ENCODE measurements around the gene STEAP1B.

The STEAP1B gene

DNA sequence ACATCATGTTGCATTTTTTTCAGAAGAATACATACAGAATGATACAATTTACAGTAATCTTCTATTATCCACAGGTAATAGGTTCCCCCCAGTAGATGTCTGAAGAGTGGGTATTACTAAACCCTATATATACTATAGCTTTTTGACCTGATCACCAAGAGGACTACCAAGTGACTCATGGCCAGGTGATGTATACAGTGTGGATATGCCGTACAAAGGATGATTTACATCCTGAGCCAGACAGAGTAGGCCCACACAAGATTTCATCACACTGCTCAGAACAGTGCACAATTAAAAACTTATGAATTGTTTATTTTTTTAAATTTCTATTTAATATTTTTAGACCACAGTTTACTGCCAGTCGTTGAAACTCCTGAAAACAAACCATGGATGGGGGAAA lies 70.6 kb downstream of the STEAP1B start:
- no peak overlapping the region for H3K4me3 ChIP-seq
- H3K9me3 ChIP-seq (ENCODE audit: low read depth, low read length), result no peaks in the 10 kb centered on the region
- TF ChIP-seq FOXP2 (optimal IDR thresholded peaks at IDR 0.05; ENCODE audit: control extremely low read depth, extremely low read length, insufficient read depth), result no peak
- TF ChIP-seq EZH2 (IDR thresholded peaks at IDR 0.05), result no peak
- TF ChIP-seq POLR2AphosphoS5 (IDR thresholded peaks at IDR 0.05; ENCODE audit: borderline replicate concordance, low read depth, low read length), result no peak
- DNase-seq (ENCODE audit: low read depth, low spot score), result no peak
- no peak overlapping the region for H3K27ac ChIP-seq
- H3K36me3 ChIP-seq (ENCODE audit: insufficient read depth, low read length), result no peaks in the 10 kb centered on the region
- no peak overlapping the region for H3K9ac ChIP-seq (ENCODE audit: insufficient read length)

GRCh38 chr7:22427855-22428254 lies 72.1 kb downstream of the STEAP1B start:
- Histone ChIP-seq H3K9ac (ENCODE audit: insufficient read length) (no peak overlapping the region), H3K4me3 (no peak overlapping the region), H3K9me3 (ENCODE audit: low read depth, low read length) (no peaks in the 10 kb centered on the region), H3K27ac (no peak overlapping the region), H3K36me3 (ENCODE audit: insufficient read depth, low read length) (no peaks in the 10 kb centered on the region)
- no peak for DNase-seq (ENCODE audit: low read depth, low spot score)
- TF ChIP-seq FOXP2 (optimal IDR thresholded peaks at IDR 0.05; ENCODE audit: control extremely low read depth, extremely low read length, insufficient read depth) (no peak), EZH2 (IDR thresholded peaks at IDR 0.05) (no peak), POLR2AphosphoS5 (IDR thresholded peaks at IDR 0.05; ENCODE audit: borderline replicate concordance, low read depth, low read length) (no peak)

- no peak overlapping the region for H3K9ac ChIP-seq (ENCODE audit: insufficient read length)
- no peaks in the 10 kb centered on the region for H3K36me3 ChIP-seq (ENCODE audit: insufficient read depth, low read length)
- no peak for DNase-seq (ENCODE audit: low read depth, low spot score)
- H3K27ac ChIP-seq, result no peak overlapping the region
- H3K4me3 ChIP-seq, result no peak overlapping the region
- H3K9me3 ChIP-seq (ENCODE audit: low read depth, low read length), result no peaks in the 10 kb centered on the region
- TF ChIP-seq FOXP2 (optimal IDR thresholded peaks at IDR 0.05; ENCODE audit: control extremely low read depth, extremely low read length, insufficient read depth) (no peak), EZH2 (IDR thresholded peaks at IDR 0.05) (no peak), POLR2AphosphoS5 (IDR thresholded peaks at IDR 0.05; ENCODE audit: borderline replicate concordance, low read depth, low read length) (no peak)
These were observed 72.9 kb downstream of the STEAP1B start for GRCh38 chr7:22427104-22427503.

DNA sequence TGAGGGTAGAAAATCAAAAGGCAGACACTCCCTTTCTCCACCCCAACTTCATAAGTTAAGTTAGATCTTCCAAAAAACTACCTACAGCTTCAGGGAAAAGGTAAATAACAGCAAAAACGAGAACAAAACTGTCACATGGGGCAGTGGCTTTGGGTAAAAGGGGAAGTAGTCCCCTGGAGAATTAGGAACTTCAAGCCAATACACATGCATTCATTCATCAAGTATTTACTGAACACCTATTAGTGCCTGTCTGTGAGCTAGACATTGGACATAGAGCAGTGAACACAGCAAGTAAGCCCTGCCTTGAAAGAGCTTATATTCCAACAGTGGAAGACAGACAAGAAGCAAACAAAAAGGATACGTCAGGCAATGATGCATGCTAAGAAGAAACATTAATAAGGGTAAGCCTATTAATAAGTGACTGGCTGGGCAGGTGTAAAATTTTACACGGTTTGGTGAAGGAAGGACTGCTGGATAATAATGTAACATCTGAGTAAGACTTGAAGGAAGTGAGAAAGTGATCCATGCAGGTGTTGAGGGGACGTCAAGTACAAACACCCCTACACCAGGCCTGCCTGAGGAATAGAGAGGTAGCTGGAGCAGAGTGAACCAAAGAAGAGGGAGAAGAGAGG lies 73.4 kb downstream of the STEAP1B start:
- Histone ChIP-seq H3K4me3 (no peak overlapping the region), H3K36me3 (ENCODE audit: insufficient read depth, low read length) (no peaks in the 10 kb centered on the region), H3K9me3 (ENCODE audit: low read depth, low read length) (no peaks in the 10 kb centered on the region), H3K27ac (no peak overlapping the region), H3K9ac (ENCODE audit: insufficient read length) (no peak overlapping the region)
- DNase-seq (ENCODE audit: low read depth, low spot score), result no peak
- no peak for TF ChIP-seq FOXP2 (optimal IDR thresholded peaks at IDR 0.05; ENCODE audit: control extremely low read depth, extremely low read length, insufficient read depth)
- no peak for TF ChIP-seq EZH2 (IDR thresholded peaks at IDR 0.05)
- no peak for TF ChIP-seq POLR2AphosphoS5 (IDR thresholded peaks at IDR 0.05; ENCODE audit: borderline replicate concordance, low read depth, low read length)

GRCh38 chr7:22425361-22425760 lies 74.6 kb downstream of the STEAP1B start:
- no peaks in the 10 kb centered on the region for H3K9me3 ChIP-seq (ENCODE audit: low read depth, low read length)
- no peak overlapping the region for H3K9ac ChIP-seq (ENCODE audit: insufficient read length)
- TF ChIP-seq POLR2AphosphoS5 (IDR thresholded peaks at IDR 0.05; ENCODE audit: borderline replicate concordance, low read depth, low read length) (no peak), EZH2 (IDR thresholded peaks at IDR 0.05) (no peak), FOXP2 (optimal IDR thresholded peaks at IDR 0.05; ENCODE audit: control extremely low read depth, extremely low read length, insufficient read depth) (no peak)
- no peak overlapping the region for H3K4me3 ChIP-seq
- no peaks in the 10 kb centered on the region for H3K36me3 ChIP-seq (ENCODE audit: insufficient read depth, low read length)
- no peak overlapping the region for H3K27ac ChIP-seq
- DNase-seq (ENCODE audit: low read depth, low spot score), result no peak

DNA sequence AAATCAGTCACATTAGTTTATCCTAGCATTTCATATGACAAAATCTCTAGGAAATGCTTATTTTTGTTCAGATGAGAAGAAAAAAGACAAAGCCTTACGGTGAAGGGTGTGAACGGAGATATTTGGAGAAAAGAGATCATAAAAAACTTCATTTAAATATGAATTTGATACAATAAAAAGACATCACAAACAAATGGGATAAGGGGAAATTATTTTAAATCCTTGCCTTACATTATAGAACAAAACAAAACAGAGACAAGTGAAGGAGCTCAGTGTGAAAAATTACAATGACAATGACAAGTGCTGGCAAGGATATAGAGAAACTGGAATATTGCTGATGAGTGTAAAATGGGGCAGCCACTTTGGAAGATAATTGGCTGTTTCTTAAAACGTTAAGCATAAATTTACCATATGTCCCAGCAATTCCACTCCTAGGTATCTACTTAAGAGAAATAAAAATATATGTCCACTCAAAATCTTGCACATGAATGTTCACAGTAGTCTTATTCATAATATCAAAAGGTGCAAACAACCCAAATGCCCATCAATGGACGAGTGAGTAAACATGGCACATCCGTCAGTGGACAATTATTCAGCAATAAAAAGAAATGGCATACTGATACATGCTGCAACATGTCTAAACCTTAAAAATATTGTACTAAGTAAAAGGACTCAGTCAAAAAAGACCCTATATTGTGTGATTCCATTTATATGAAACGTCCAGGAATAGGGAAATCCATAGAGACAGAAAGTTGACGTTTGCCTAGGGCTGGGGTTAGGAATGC lies 77.0 kb downstream of the STEAP1B start:
- Histone ChIP-seq H3K27ac (no peak overlapping the region), H3K9me3 (ENCODE audit: low read depth, low read length) (no peaks in the 10 kb centered on the region), H3K36me3 (ENCODE audit: insufficient read depth, low read length) (no peaks in the 10 kb centered on the region), H3K4me3 (no peak overlapping the region), H3K9ac (ENCODE audit: insufficient read length) (no peak overlapping the region)
- TF ChIP-seq FOXP2 (optimal IDR thresholded peaks at IDR 0.05; ENCODE audit: control extremely low read depth, extremely low read length, insufficient read depth), result no peak
- no peak for TF ChIP-seq POLR2AphosphoS5 (IDR thresholded peaks at IDR 0.05; ENCODE audit: borderline replicate concordance, low read depth, low read length)
- TF ChIP-seq EZH2 (IDR thresholded peaks at IDR 0.05), result no peak
- no peak for DNase-seq (ENCODE audit: low read depth, low spot score)

- no peak overlapping the region for H3K4me3 ChIP-seq
- no peak for DNase-seq (ENCODE audit: low read depth, low spot score)
- TF ChIP-seq FOXP2 (optimal IDR thresholded peaks at IDR 0.05; ENCODE audit: control extremely low read depth, extremely low read length, insufficient read depth) (no peak), EZH2 (IDR thresholded peaks at IDR 0.05) (no peak), POLR2AphosphoS5 (IDR thresholded peaks at IDR 0.05; ENCODE audit: borderline replicate concordance, low read depth, low read length) (no peak)
- H3K9me3 ChIP-seq (ENCODE audit: low read depth, low read length), result no peaks in the 10 kb centered on the region
- H3K9ac ChIP-seq (ENCODE audit: insufficient read length), result no peak overlapping the region
- no peaks in the 10 kb centered on the region for H3K36me3 ChIP-seq (ENCODE audit: insufficient read depth, low read length)
- H3K27ac ChIP-seq, result no peak overlapping the region
These were observed 78.9 kb downstream of the STEAP1B start for GRCh38 chr7:22420973-22421635.

GRCh38 chr7:22420008-22420407 lies 80.0 kb downstream of the STEAP1B start:
- TF ChIP-seq EZH2 (IDR thresholded peaks at IDR 0.05) (no peak), POLR2AphosphoS5 (IDR thresholded peaks at IDR 0.05; ENCODE audit: borderline replicate concordance, low read depth, low read length) (no peak), FOXP2 (optimal IDR thresholded peaks at IDR 0.05; ENCODE audit: control extremely low read depth, extremely low read length, insufficient read depth) (no peak)
- DNase-seq (ENCODE audit: low read depth, low spot score), result no peak
- no peaks in the 10 kb centered on the region for H3K9me3 ChIP-seq (ENCODE audit: low read depth, low read length)
- no peak overlapping the region for H3K27ac ChIP-seq
- no peak overlapping the region for H3K9ac ChIP-seq (ENCODE audit: insufficient read length)
- no peaks in the 10 kb centered on the region for H3K36me3 ChIP-seq (ENCODE audit: insufficient read depth, low read length)
- H3K4me3 ChIP-seq, result no peak overlapping the region
